ENCODE data around the gene PTH2.
A peak's percentile ranks its signal among the peaks of the same experiment; 100 is the strongest.

Gene PTH2

DNA sequence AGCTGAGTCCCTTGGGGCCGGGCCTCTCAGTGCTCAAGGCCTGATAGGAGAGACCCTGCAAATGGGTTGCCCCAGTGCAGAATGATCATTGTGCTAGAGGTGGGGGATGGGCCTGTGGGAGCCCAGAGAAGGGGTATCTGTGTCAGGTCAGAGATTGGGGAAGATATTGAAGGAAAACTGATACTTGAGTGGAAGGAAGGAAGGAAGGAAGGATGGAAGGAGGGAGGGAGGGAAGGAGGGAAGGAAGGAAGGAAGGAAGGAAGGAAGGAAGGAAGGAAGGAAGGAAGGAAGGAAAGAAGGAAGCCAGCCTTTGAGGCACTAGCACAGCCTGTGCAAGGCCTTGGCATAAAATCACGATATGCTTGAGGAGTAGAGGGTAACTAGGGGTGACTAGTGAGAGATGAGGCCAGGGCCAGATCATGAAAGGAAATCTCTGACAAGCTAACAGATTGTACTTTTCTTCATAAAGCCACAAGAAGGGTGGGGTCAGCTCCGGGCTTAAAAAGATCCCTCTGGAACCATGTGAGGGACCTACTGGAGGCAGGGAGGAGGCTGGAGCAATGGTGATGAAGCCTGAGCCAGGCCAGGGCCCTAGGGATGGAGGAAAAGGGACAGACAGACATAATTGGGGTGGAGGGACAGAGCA, 11.4 kb downstream of the PTH2 start:
- no peak for DNase-seq (ENCODE audit: low read depth, low spot score)

DNA sequence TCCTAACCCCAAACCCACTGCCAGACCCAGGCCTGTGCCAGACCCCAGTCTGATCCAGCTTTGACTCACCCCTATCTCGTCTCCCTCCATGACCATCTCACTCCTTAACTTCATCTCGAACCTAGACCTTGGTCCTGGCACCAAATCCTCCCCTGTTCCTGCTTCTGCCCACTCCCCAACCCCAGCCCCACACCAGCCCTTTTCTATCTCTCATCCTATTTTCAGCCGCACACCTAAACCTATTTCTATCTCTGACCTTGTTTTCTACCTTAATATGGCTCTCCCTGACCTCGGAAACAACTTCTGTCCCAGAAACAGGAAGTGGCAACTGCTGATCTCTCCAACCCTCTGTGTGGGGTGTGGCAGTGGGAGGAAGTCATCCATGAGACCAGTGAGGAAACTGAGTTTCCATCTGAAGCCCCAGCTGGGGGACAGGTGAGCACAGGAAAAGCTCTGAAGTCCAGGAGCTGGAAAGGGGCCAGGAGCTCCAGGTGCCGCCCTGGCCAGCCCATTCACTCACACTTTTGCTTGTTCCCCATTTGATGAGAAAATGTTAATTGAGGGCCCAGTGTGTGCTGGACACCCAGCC, 13.7 kb downstream of the PTH2 start:
- DNase-seq (ENCODE audit: low read depth, low spot score): no peak

DNA sequence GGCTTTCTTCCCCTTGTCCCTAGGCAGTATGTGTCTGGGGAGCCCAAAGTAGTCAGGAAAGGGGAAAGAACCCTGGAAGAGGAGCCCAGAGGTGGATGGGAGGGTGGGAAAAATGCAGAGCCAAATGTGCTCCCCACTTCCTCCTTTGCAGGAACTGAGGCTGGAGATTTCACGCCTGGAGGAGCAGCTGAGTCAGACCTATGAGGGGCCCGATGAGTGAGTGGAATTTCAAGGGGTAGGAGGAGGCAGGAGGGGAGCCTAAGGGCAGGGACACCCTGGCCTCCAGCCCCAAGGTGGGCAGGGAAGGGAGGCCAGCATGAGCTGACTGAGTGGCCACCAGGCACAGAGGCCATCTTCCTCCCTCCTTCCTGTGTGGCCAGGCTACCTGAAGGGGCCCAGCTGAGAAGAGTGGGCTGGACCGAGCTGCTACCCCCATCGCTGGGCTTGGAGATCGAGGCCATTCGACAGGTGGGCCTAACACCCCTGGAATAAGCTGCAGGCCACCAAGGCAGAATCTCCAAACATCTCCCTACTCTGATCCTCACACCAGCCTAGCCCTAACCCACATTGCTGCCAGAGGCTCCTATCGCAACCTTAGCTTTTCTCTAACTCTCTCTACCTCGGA, 14.3 kb downstream of the PTH2 start:
- no peak for DNase-seq (ENCODE audit: low read depth, low spot score)

DNA sequence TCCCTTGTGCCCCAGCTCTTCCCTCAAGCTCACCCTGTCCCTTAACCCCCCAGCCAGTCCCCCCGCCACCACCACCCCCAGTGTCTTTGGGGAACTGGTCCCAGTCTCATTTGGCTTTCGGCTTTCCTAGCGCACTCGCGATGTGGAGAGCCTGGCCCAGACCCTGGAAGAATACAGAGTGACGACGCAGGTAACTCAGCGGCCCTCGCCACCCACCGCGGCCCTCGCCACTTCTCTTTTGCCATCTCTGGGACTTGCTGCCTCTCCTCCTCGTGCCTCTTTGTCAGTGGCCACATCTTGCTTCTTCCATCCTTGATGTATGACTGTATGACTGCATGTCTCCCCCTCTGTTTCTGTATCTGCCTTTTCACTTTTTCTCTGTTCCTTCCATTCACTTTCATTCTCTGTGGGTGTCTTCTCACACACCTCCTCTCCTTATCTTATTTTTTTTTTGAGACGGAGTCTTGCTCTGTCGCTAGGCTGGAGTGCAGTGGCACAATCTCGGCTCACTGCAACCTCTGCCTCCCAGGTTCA, 15.7 kb downstream of the PTH2 start:
- DNase-seq (ENCODE audit: low read depth, low spot score): no peak

DNA sequence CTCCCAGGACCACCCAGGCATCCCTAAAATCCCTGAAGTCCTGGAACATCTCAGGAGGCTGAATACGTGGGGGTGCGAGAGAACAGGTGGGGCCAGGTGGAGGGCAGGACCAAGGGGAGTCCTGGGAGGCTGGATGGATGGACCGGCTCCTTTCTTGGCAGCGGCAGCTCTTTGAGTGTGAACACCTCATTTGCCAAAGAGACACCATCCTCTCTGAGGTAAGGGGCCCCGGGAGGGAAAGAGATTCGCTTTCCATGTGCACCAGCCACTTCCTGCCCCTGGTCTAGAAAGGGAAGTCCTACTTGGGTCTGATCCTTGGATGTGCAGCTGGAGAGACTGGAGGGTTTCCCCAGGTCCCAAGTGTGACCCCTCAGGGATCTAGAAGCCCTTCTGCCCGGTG, 16.2 kb downstream of the PTH2 start:
- no peak for DNase-seq (ENCODE audit: low read depth, low spot score)

DNA sequence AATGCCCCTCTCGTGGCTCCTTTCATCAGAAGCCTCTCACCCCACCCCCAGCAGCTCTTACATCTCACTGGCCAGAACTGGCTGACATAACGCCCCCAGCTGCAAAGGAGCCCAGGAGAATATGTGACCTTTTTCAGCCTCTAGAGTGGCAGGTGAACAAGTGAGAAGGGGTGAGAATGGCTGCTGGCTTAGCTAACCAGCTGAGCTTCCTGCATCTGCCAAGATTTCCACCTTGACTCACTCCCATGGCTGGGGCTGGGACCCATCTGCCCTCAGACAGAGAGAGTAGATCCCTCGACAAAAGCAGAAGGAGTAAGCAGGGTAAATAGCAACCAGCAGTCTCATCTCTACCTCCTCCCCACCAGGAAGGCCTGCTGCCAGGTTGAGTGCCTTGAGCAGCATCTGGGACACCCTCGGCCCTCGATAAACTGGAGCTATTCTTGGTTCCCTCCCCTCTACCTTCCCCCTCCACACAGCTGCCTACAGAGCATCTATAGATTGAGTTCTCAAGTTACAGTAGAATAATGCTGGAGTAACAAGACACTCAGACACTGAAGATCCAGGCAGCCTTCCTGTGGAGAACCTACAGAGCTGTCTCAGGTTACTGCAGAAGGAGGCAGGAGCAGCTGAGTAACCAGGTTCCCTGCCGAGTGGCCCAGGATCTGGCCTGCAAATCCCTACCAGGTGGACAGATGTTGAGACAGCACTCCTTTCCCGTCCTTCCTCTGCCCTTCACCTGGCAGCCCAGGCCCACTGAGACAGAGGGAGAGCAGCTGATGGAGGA, 19.6 kb downstream of the PTH2 start:
- peak; percentile 99 for DNase-seq (ENCODE audit: low read depth, low spot score)

DNA sequence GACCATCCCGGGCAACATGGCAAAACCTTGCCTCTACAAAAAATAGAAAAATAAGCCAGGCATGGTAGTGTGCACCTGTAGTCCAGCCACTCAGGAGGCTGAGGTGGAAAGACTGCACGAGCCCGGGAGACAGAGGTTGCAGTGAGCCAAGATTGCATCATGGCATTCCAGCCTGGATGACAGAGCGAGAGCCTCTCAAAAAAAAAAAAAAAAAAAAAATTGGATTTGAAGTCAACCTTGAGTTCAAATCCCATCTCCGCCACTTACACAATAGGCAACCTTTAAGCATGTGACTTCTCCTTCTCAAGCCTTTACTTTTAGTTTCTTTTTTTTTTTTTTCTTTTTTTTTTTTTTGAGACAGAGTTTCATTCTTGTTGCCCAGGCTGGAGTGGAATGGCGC, 23.2 kb downstream of the PTH2 start:
- no peak for DNase-seq (ENCODE audit: low read depth, low spot score)

DNA sequence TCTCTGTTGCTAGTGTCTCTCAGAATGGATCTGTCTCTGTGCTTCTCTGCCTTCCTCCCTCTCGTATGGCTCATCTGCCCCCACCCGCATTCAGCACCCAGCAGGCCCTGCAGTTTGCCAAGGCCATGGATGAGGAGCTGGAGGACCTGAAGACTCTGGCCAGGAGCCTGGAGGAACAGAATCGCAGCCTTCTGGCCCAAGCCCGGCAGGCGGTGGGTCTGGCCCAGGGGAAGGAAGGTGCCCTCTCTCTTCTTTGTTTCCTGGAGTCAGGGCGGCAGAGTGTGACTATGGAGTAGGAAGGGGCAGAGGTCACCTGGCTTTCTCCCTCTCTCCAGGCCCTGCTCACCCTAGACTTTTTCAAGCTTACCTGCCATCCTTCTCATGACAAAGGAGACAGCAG, 24.3 kb downstream of the PTH2 start:
- no peak for DNase-seq (ENCODE audit: low read depth, low spot score)

DNA sequence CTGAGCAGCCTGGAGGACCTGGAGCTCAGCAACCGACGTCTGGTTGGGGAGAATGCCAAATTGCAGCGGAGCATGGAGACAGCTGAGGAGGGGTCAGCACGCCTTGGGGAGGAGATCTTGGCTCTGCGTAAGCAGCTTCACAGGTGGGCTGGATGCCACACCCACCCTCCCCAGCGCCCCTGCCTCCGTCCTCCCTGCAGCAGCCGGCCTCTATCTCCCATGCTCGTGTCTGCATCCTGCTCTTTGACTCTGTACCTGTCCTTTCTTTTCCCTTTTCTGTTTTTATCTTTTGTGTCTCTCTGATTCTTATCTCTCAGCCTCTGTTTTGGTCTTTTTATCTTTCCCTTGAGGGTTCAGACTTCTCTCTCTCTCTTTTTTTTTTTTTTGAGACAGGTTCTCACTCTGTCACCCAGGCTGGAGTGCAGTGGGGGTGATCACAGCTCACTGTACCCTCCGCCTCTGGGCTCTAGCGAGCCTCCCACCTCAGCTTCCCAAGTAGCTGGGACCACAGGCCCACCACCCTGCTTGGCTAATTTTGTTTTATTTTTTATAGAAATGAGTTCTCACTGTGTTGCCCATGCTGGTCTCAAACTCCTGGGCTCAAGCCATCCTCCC, 25.1 kb downstream of the PTH2 start:
- DNase-seq (ENCODE audit: low read depth, low spot score): no peak

DNA sequence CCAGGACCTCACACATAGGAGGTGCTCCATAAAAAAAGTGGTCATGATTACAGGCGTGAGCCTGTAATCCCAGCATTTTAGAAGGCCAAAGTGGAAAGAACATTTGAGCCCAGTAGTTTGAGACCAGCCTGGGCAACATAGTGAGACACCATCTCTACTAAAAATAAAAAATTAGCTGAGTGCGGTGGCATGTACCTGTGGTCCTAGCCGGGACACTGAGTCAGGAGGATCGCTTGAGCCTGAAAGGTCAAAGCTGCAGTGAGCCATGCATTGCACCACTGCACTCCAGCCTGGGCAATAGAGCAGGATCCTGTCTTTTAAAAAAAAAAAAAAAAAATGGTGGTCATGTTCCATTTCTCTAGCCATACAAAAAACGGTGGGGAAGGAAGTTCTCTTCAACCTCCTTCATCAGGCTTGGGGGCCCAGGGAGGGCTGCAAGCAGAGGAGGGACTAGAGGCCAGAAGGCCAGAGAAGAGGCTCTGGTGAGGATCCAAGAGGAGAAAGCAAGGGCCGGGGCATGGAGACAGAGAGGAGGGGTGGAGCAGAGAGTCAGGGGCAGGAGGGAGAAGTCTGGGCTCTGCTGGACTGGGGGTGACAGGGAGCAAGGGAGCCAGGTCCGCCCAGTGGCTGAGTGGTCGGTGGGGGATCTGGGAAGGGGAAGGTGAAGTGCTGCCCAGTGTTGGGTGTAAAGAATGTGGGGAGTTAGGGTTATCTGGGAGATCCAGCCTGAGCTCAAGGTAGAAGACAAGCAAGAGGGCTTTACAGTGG, 26.3 kb downstream of the PTH2 start:
- no peak for DNase-seq (ENCODE audit: low read depth, low spot score)

DNA sequence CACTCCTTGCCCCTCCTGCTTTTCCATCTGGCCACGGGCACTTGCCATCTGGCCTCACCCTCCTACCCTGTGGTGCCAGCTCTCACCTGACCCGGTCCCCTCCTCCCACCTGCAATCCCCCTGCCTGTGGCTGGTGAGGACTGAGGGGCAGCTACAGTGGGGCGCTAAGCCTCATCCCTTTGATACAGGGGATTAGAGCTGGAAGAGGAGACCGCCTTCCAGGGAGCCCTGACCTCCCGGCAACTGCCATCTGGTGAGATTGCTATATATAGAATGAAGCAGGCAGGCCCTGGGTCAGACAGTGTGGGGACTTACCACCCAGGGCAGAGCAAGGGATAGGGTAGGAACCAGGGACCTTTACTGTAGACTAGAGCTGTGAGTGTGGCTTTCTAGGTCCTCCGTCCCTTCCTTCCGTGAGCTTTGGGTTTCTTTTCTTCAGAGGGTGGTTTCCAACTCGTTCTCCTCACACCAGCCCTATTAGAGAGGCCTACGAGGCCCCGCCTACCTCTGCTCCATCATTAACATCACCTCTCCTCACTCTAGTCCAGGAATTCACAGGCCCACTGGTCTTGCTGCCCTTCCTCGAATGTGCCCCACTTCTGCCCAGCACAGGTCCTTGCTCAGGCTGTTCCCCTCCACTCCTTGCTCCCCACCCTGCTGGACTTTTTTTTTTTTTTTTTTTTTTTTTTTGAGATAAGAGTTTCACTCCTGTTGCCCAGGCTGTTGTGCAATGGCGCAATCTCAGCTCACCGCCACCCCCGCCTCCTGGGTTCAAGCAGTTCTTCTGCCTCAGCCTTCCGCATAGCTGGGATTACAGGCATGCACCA, 27.4 kb downstream of the PTH2 start:
- no peak for DNase-seq (ENCODE audit: low read depth, low spot score)

DNA sequence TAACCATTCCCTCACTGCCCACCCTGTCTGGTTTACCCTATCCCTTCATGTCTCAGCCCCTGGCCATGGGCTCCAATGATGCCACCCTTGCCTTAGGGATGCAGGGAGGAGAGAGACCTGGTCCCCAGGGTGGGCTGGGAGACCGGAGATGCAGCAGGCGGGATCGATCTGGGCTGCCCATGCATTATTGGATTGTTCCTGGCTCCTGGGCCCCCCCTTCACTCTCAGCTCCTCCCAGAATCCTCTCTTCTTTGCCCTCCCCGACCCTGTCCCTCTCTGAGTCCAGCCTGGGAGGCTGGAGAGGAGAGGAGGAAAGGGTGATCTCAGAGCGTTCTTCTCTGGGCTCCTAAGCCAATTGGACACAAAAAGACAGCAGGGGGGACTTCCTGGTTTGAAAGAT, 29.4 kb downstream of the PTH2 start:
- DNase-seq (ENCODE audit: low read depth, low spot score): no peak

DNA sequence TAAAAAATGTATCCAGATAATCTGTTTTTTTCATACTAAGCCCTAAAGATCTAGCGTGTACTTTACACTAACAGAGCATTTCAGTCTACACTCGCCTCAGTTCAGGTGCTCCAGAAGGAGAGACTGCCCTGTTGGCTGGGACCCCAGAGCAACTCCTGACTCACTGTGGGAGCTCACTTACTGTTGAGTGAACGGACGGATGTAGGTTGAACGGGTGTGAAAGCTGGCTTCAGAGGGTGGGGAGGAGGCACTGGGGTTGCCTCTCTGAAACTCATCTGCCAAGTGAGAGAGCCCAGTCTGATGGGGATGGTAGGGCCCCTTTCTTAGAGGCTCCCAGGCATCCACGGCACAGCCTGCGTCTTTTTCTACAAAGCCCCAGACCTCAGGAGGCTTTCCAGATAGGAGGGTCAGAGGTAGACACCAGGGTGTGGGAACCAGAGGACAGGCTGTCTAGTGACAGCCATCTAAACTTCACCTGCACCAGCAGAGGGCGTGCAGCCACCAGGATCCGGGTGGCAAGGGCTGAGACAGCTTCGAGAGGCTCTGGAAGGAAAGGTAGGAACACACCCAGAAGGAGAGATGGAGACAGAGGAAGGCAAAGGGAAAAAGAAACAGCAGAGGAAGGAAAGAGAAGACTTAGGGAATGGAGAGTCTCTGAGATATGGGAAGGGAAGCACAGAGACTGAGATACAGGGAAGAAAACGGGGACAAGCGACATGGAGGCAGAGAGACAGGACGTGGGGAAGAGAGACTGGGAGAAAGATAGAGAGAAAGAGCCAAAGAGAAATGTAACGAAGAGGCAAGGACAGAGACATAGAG, 31.5 kb downstream of the PTH2 start:
- no peak for DNase-seq (ENCODE audit: low read depth, low spot score)

DNA sequence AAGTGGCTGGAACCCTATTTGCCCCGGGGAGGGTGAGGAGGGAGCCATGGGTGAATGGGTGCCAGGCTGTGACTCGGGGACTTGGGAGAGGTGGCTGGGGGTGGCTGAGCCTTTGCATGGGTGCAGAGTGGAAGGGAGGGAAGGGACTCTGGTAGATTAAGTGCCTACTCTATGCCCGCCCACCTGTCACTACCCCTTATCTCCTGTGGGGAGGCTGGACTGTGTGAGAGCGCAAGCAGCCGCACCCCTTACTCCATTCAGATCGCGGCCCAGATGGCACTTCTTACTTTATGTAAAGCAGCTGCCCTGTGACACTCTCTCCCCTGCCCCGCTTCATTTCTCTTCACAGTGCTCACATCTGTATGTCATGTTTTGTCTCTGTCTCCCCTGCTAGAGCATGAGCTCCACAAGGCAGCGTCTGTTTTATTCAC, 32.3 kb downstream of the PTH2 start:
- DNase-seq (ENCODE audit: low read depth, low spot score): no peak

DNA sequence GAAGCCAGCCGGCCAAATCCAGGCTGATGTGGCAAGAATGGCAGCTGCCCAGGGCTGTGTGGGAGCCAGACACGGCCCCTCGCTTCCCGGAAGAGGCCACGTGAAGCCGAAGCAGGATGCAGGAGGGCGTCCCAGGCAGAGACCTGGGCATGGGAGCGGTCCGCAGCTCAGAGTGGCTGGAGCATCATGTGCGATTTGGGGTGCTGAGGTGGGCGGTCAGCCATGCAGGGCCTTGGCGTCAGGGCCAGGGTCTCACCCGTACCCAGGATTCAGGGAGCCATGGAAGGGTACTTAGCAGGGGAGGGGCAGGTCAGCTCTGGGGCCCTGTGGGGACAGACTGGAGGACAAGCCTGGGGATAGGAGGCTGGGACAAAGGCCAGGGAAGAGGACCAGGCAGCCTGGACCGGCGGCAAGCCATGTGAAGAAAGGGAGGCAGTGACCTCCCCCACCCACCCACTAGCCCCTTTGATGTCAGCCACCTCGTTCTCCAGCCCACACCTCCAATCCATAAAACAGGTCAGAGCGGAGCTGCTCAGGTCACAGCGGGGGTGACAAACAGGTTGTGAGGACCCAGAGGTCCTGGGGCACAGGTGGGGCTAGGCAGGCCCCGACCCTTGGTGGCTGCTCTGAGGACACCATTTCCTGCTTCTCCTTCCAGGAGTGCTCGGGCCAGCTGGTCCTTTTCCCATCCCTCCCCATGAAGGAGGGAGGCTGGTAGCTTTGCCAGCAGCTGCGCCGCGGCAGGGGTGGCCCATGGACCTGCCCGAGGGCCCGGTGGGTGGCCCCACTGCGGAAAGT, 32.9 kb downstream of the PTH2 start:
- DNase-seq (ENCODE audit: low read depth, low spot score): no peak

DNA sequence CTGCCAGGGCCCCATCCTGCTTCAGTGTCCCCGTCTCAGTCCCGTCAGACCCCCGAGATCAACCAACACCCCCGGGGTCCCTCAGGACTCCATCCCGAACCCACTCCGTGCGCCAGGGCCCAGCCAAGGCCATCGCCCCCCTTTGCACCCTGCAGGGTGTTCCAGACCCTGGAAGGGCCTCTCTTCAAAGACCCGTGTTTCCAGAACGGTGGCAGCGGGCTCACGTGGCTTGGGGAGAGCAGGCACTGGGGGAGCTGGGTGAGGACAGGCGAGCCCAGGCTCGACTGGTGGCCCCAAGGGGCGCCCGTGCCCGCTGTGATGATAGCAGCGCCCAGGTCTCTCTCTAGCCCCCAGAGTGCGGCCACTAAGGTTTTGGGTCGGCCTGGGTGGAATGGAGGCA, 33.8 kb downstream of the PTH2 start:
- no peak for DNase-seq (ENCODE audit: low read depth, low spot score)

DNA sequence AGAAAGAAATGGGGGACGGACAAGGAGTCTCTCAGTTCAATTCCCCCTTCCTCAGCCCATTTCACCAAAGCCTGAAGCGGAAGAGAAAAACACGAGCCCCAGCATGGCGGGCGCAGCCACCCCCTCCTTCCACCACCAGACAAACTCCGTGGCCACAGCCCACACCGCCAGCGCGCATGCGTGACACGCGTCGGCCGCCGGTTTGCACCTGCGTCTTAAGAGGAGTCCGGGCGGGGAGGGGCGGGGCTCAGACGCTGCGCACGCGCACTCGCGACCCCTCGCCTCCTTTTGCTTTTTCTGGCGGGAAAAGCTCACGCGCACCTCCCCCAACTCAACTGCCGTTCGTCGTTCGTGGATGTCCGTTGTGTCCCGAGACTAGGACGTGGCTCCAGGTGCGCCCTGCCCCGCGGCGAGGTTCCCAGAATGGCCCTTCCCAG, 35.3 kb downstream of the PTH2 start, which contains the start of gene KASH5:
Gene KASH5, plus strand, starts transcription at position 314 of the 437 bp plus-strand sequence. CDS start 2,635 bp downstream, outside the sequence.
- DNase-seq (ENCODE audit: low read depth, low spot score): no peak

DNA sequence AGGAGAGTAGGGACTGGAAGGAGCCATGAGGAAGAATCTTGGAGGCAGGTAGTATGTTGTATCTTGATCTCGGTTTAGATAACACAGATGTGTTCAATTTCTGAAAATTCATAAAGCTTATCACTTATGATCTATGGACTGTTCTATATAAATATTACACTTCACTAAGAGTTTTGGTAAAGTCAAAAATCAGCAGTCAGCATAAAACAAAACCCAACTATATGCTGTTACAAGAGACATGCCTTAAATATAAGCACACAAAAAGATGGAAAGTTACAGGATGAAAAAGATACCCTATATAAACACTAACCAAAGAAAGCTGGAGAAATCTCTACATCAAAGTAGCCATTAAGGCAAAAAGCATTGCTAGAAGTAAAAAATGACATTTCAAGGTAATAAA, 39.6 kb downstream of the PTH2 start:
- no peak for DNase-seq (ENCODE audit: low read depth, low spot score)

Data from iPS DF 19.7 (cell line).